Measurements from ENCODE around the gene ELMOD1.

ELMOD1 gene

GRCh38 chr11:107707215-107707671 is 116.3 kb downstream of the ELMOD1 start:
- DNase-seq (ENCODE audit: low read depth in 1 of 2, low spot score in 1 of 2), result no peak
- H3K4me3 ChIP-seq (replicated peaks; ENCODE audit: insufficient read depth, low read length), result no peak overlapping the region
- TF ChIP-seq, protein P1, sequence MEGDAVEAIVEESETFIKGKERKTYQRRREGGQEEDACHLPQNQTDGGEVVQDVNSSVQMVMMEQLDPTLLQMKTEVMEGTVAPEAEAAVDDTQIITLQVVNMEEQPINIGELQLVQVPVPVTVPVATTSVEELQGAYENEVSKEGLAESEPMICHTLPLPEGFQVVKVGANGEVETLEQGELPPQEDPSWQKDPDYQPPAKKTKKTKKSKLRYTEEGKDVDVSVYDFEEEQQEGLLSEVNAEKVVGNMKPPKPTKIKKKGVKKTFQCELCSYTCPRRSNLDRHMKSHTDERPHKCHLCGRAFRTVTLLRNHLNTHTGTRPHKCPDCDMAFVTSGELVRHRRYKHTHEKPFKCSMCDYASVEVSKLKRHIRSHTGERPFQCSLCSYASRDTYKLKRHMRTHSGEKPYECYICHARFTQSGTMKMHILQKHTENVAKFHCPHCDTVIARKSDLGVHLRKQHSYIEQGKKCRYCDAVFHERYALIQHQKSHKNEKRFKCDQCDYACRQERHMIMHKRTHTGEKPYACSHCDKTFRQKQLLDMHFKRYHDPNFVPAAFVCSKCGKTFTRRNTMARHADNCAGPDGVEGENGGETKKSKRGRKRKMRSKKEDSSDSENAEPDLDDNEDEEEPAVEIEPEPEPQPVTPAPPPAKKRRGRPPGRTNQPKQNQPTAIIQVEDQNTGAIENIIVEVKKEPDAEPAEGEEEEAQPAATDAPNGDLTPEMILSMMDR (IDR thresholded peaks at IDR 0.05; ENCODE audit: insufficient read depth, low read length), result no peak
- TF ChIP-seq SPI1 (IDR thresholded peaks at IDR 0.05; ENCODE audit: borderline replicate concordance, low read depth) (no peak), REST (IDR thresholded peaks at IDR 0.05; ENCODE audit: insufficient replicate concordance, low read depth) (no peak), GABPA (IDR thresholded peaks at IDR 0.05; ENCODE audit: low read depth) (no peak), POLR2AphosphoS5 (IDR thresholded peaks at IDR 0.05; ENCODE audit: low read depth) (no peak)
- H3K27ac ChIP-seq (replicated peaks), result no peak overlapping the region
- H3K27me3 ChIP-seq (ENCODE audit: insufficient read depth, poor library complexity, severe bottlenecking), result peaks cover 2% of the 10 kb centered on the region

DNA sequence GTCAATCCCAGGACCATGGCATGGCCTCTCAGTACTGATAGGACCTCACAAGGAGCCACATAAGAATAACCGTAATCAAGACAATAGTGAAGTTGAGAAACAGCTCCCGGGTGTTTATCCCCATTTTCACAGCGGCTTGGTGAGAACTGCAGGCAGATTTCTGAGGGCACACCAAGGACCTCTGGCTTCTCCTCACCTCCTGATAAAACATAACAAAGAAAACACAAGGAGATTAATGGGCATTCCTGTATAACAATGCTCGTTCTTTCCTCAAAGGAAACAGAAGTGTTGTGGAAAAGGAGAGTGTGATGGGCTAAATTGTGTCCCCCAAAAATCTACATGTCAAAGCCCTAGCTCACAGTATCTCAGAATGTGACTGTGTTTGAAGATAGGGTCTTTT is 116.9 kb downstream of the ELMOD1 start:
- Histone ChIP-seq H3K27me3 (ENCODE audit: insufficient read depth, poor library complexity, severe bottlenecking) (peaks cover 2% of the 10 kb centered on the region), H3K27ac (replicated peaks) (no peak overlapping the region), H3K4me3 (replicated peaks; ENCODE audit: insufficient read depth, low read length) (no peak overlapping the region)
- TF ChIP-seq, protein P1 (IDR thresholded peaks at IDR 0.05; ENCODE audit: insufficient read depth, low read length), result no peak
- TF ChIP-seq SPI1 (IDR thresholded peaks at IDR 0.05; ENCODE audit: borderline replicate concordance, low read depth) (no peak), GABPA (IDR thresholded peaks at IDR 0.05; ENCODE audit: low read depth) (no peak), POLR2AphosphoS5 (IDR thresholded peaks at IDR 0.05; ENCODE audit: low read depth) (no peak), REST (IDR thresholded peaks at IDR 0.05; ENCODE audit: insufficient replicate concordance, low read depth) (no peak)
- no peak for DNase-seq (ENCODE audit: low read depth in 1 of 2, low spot score in 1 of 2)

DNA sequence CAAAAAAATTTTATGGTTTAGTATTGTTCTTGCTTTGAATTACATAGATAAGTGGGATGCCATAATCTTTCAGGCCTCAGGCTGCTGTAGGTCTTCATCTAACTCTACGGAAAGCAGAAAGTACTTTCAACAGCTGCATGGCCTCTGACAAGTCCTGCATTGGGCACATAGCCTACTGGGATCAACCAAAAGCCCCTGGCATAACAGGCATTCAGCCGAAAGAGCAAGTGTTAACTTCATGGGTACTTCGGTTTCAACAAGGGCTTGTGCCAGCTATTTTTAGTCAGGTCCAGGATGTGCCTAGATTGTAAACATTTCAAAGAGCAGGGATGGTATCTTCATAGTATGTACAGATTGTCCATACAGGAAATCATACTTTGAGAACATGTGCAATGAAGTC is 117.8 kb downstream of the ELMOD1 start:
- Histone ChIP-seq H3K27ac (replicated peaks) (no peak overlapping the region), H3K4me3 (replicated peaks; ENCODE audit: insufficient read depth, low read length) (no peak overlapping the region), H3K27me3 (ENCODE audit: insufficient read depth, poor library complexity, severe bottlenecking) (peaks cover 2% of the 10 kb centered on the region)
- DNase-seq (ENCODE audit: low read depth in 1 of 2, low spot score in 1 of 2), result no peak
- TF ChIP-seq, protein P1 (IDR thresholded peaks at IDR 0.05; ENCODE audit: insufficient read depth, low read length), result no peak
- TF ChIP-seq REST (IDR thresholded peaks at IDR 0.05; ENCODE audit: insufficient replicate concordance, low read depth) (no peak), POLR2AphosphoS5 (IDR thresholded peaks at IDR 0.05; ENCODE audit: low read depth) (no peak), SPI1 (IDR thresholded peaks at IDR 0.05; ENCODE audit: borderline replicate concordance, low read depth) (no peak), GABPA (IDR thresholded peaks at IDR 0.05; ENCODE audit: low read depth) (no peak)
